Jurkat, Clone E6-1 (cell line): ENCODE measurements around the gene PLGLB1. TPM values are rescaled to one million over a fixed set of nuclear protein-coding genes. Genes with fewer than 3 reads are reported as not detected.
"Not testable (repeated sequence)": the region's sequence is repeated elsewhere in the genome, so short reads cannot be mapped to it uniquely, and the experiment has no call there.

Experiments used
- DNase-seq: peaks from one replicate; pipeline ENCODE4 v3.0.0-alpha.2; 2011; ENCODE audit warnings: low read depth, low spot score
- H3K4me3 ChIP-seq: 2 replicates; pipeline ENCODE4 v1.5.1; 2011; ENCODE audit warnings: mild to moderate bottlenecking, low read length, control low read depth, moderate library complexity
- polyA plus RNA-seq: library from polyadenylated mRNA; unstranded; fragments of >200 nt; gene quantifications from one replicate; pipeline ENCODE4 v1.2.1, GENCODE V29; 2012; ENCODE audit warnings: missing spikeins; ENCODE audit not compliant: insufficient read length, insufficient read depth

Gene PLGLB1
- polyA plus RNA-seq: 5.2 TPM

GRCh38 chr2:87021744-87022143, at the start of gene PLGLB1:
PLGLB1 (minus strand) TSS chr2:87021844; CDS start chr2:87021783, 61 bp downstream.
- not testable (repeated sequence) for H3K4me3 ChIP-seq, DNase-seq

GRCh38 chr2:87064305-87064704, 42.7 kb upstream of the PLGLB1 start:
- DNase-seq, H3K4me3 ChIP-seq: not testable (repeated sequence)

- not testable (repeated sequence) for H3K4me3 ChIP-seq, DNase-seq
These were observed 41.8 kb upstream of the PLGLB1 start for GRCh38 chr2:87063431-87063830.

GRCh38 chr2:87061519-87061918, 39.9 kb upstream of the PLGLB1 start:
- H3K4me3 ChIP-seq, DNase-seq: not testable (repeated sequence)

- H3K4me3 ChIP-seq, DNase-seq: not testable (repeated sequence)
These were observed 36.0 kb upstream of the PLGLB1 start for GRCh38 chr2:87057606-87058005.

- H3K4me3 ChIP-seq, DNase-seq: not testable (repeated sequence)
These were observed 35.2 kb upstream of the PLGLB1 start for GRCh38 chr2:87056843-87057242.

GRCh38 chr2:87056435-87056834, 34.8 kb upstream of the PLGLB1 start:
- DNase-seq, H3K4me3 ChIP-seq: not testable (repeated sequence)

- not testable (repeated sequence) for H3K4me3 ChIP-seq, DNase-seq
These were observed 32.7 kb upstream of the PLGLB1 start for GRCh38 chr2:87054375-87054774.

- H3K4me3 ChIP-seq, DNase-seq: not testable (repeated sequence)
These were observed 19.8 kb upstream of the PLGLB1 start for GRCh38 chr2:87041321-87041978.

GRCh38 chr2:87028607-87029006, 7.0 kb upstream of the PLGLB1 start:
- not testable (repeated sequence) for DNase-seq, H3K4me3 ChIP-seq

GRCh38 chr2:87026816-87027215, 5.2 kb upstream of the PLGLB1 start:
- not testable (repeated sequence) for DNase-seq, H3K4me3 ChIP-seq

GRCh38 chr2:87025927-87026326, 4.3 kb upstream of the PLGLB1 start:
- not testable (repeated sequence) for DNase-seq, H3K4me3 ChIP-seq

GRCh38 chr2:87023988-87024615, 2.5 kb upstream of the PLGLB1 start:
- H3K4me3 ChIP-seq, DNase-seq: not testable (repeated sequence)

GRCh38 chr2:87021043-87021442, 601 bp downstream of the PLGLB1 start:
- DNase-seq, H3K4me3 ChIP-seq: not testable (repeated sequence)

GRCh38 chr2:87019053-87019452, 2.6 kb downstream of the PLGLB1 start:
- H3K4me3 ChIP-seq, DNase-seq: not testable (repeated sequence)

GRCh38 chr2:87014489-87015169, 7.0 kb downstream of the PLGLB1 start:
- DNase-seq, H3K4me3 ChIP-seq: not testable (repeated sequence)

- H3K4me3 ChIP-seq, DNase-seq: not testable (repeated sequence)
These were observed 17.2 kb downstream of the PLGLB1 start for GRCh38 chr2:87004398-87004797.
